Smooth muscle cell (in vitro differentiated cells): ENCODE results near the gene CDKN2AIP. TPM values are rescaled to one million over a fixed set of nuclear protein-coding genes. Genes with fewer than 3 reads are reported as not detected.
A peak's percentile ranks its signal among the peaks of the same experiment; 100 is the strongest.

Experiments
- DNase-seq: peaks from one replicate; lab custom pipeline; 2025; ENCODE audit not compliant: unreplicated experiment; lab: John Stamatoyannopoulos, UW
- H2AFZ ChIP-seq: fragments of 200-600 bp; sonication (generic); 2 replicates; pipeline ENCODE4 v1.6.0; 2016; ENCODE audit warnings: antibody characterized with exemption, low read depth, mild to moderate bottlenecking
- H3F3A ChIP-seq: fragments of 200-600 bp; sonication (generic); 2 replicates; pipeline ENCODE4 v1.6.0; 2017; ENCODE audit warnings: antibody characterized with exemption, low read depth
- H3K27ac ChIP-seq: fragments of 200-600 bp; sonication (generic); 2 replicates; pipeline ENCODE4 v1.5.1; 2016; ENCODE audit warnings: low read depth, mild to moderate bottlenecking
- H3K27me3 ChIP-seq: fragments of 200-600 bp; sonication (generic); 2 replicates; pipeline ENCODE4 v1.6.1; 2016; ENCODE audit warnings: low read depth, mild to moderate bottlenecking
- H3K36me3 ChIP-seq: fragments of 200-600 bp; sonication (generic); 2 replicates; pipeline ENCODE4 v1.5.1; 2016; ENCODE audit warnings: low read depth
- H3K4me1 ChIP-seq: fragments of 200-600 bp; sonication (generic); 2 replicates; pipeline ENCODE4 v1.5.1; 2016; ENCODE audit warnings: low read depth
- H3K4me2 ChIP-seq: fragments of 200-600 bp; sonication (generic); 2 replicates; pipeline ENCODE4 v1.6.0; 2016; ENCODE audit warnings: mild to moderate bottlenecking
- H3K4me3 ChIP-seq: fragments of 200-600 bp; sonication (generic); 2 replicates; pipeline ENCODE4 v1.5.1; 2016; ENCODE audit warnings: mild to moderate bottlenecking
- H3K79me2 ChIP-seq: fragments of 200-600 bp; sonication (generic); 2 replicates; pipeline ENCODE4 v1.6.0; 2016; ENCODE audit warnings: low read depth, mild to moderate bottlenecking
- H3K9ac ChIP-seq: fragments of 200-600 bp; sonication (generic); 2 replicates; pipeline ENCODE4 v1.6.0; 2016; ENCODE audit warnings: low read depth
- H3K9me3 ChIP-seq: fragments of 200-600 bp; sonication (generic); replicated peaks from 2 replicates; pipeline ENCODE4 v1.5.1; 2016; ENCODE audit warnings: low read depth
- H4K20me1 ChIP-seq: fragments of 200-600 bp; sonication (generic); 2 replicates; pipeline ENCODE4 v1.6.0; 2016; ENCODE audit warnings: low read depth
- WGBS: methylation state at CpG from one replicate; pipeline ENCODE4 v1.1.7; 2016; ENCODE audit warnings: low lambda C conversion rate; 5-methylcytosine and 5-hydroxymethylcytosine counted together
- polyA plus RNA-seq: library from polyadenylated mRNA; unstranded; fragments of >200 nt; fragmentation: Nextera tagmentation; extraction: Ambion mirVana; gene quantifications from 2 replicates; pipeline ENCODE4 v1.2.1, GENCODE V29; 2016
- total RNA-seq: library from RNA; depleted of rRNA; stranded (reverse); fragments of >200 nt; gene quantifications from 2 replicates; pipeline ENCODE4 v1.2.3, GENCODE V29; 2014
- TF ChIP-seq, protein P1 (sequence below): fragments of 200-600 bp; sonication (generic); IDR thresholded peaks from 2 replicates; pipeline ENCODE4 v1.5.1; 2017; ENCODE audit warnings: borderline replicate concordance, mild to moderate bottlenecking, antibody characterized with exemption; ENCODE audit not compliant: insufficient read depth, poor library complexity, severe bottlenecking

The CDKN2AIP gene
- total RNA-seq (27.2 and 32.1 TPM in 2 replicates), polyA plus RNA-seq (12.4 and 13.0 TPM in 2 replicates)

- H3F3A ChIP-seq = peaks cover 20% of the 10 kb centered on the region
- H3K9ac ChIP-seq = peak within 1 kb of the TSS; percentile 89
- peaks cover 33% of the 10 kb centered on the region for H3K79me2 ChIP-seq
- no peaks in the 10 kb centered on the region for H3K27me3 ChIP-seq
- peak within 1 kb of the TSS; percentile 96 for H3K4me2 ChIP-seq
- H3K9me3 ChIP-seq = no peaks in the 10 kb centered on the region
- H3K4me1 ChIP-seq = peaks cover 30% of the 10 kb centered on the region
- TF ChIP-seq, protein P1, sequence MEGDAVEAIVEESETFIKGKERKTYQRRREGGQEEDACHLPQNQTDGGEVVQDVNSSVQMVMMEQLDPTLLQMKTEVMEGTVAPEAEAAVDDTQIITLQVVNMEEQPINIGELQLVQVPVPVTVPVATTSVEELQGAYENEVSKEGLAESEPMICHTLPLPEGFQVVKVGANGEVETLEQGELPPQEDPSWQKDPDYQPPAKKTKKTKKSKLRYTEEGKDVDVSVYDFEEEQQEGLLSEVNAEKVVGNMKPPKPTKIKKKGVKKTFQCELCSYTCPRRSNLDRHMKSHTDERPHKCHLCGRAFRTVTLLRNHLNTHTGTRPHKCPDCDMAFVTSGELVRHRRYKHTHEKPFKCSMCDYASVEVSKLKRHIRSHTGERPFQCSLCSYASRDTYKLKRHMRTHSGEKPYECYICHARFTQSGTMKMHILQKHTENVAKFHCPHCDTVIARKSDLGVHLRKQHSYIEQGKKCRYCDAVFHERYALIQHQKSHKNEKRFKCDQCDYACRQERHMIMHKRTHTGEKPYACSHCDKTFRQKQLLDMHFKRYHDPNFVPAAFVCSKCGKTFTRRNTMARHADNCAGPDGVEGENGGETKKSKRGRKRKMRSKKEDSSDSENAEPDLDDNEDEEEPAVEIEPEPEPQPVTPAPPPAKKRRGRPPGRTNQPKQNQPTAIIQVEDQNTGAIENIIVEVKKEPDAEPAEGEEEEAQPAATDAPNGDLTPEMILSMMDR = peak; percentile 12
- H4K20me1 ChIP-seq = peaks cover 37% of the 10 kb centered on the region
- peak; percentile 77 for DNase-seq
- peak within 1 kb of the TSS; percentile 90 for H3K27ac ChIP-seq
- peak within 1 kb of the TSS; percentile 87 for H3K4me3 ChIP-seq
- H3K36me3 ChIP-seq = peaks cover 16% of the 10 kb centered on the region
- peak within 1 kb of the TSS; percentile 15 for H2AFZ ChIP-seq
- 2% methylated on average over 85 of the region's 109 CpGs for WGBS
These were observed at the start of gene CDKN2AIP for GRCh38 chr4:183444214-183445096. Gene CDKN2AIP (plus strand): TSS chr4:183444636. CDS start chr4:183444798, 162 bp downstream.

DNA sequence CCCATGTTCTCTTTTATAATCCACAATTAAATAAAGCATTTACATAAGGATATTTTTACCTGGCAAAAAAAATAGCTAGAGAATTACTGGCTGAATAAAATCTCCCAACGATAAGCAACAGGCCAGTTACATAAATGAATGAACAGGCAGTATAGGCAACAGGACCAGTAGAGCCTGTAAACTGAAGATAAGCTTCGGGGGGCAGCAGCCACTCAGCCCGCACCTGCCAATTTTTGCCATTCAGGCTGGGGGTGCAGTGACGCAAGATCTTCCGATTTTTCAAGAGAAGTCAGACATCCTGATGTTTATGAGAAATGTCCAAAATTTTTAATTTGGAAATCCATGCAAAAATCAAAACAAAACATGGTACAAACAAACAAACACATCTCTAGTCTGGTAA lies 49.0 kb upstream of the CDKN2AIP start:
- Histone ChIP-seq H4K20me1 (no peaks in the 10 kb centered on the region), H3K36me3 (no peaks in the 10 kb centered on the region), H3K4me2 (no peak overlapping the region), H3F3A (no peaks in the 10 kb centered on the region), H3K27me3 (peaks cover 29% of the 10 kb centered on the region), H3K79me2 (no peaks in the 10 kb centered on the region), H3K9ac (no peak overlapping the region), H2AFZ (no peak overlapping the region), H3K9me3 (no peaks in the 10 kb centered on the region), H3K27ac (no peak overlapping the region), H3K4me1 (peaks cover 3% of the 10 kb centered on the region), H3K4me3 (no peak overlapping the region)
- DNase-seq = no peak
- 93% methylated on average over 5 of the region's 5 CpGs for WGBS
- TF ChIP-seq, protein P1 = no peak

DNA sequence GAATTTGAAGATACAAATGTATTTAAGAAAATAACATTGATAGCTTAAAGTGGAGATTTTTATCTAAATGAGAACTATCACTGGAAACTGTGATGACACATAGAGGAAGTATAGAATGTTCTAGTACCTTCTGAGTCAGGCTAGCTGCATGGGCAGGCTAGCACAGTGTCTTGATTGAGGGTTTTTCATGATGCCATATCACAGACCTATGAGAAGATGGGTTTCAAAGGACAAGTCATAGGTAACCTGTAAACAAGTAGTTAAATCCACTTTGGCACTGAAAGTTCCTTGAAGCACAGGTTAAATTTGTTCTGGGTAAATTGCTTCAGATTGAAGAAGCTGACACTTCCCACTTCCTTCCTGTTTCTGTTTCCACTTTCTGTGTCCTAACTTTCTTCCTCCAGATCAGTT lies 48.2 kb upstream of the CDKN2AIP start:
- Histone ChIP-seq H2AFZ (no peak overlapping the region), H3K4me3 (no peak overlapping the region), H3K27me3 (peaks cover 22% of the 10 kb centered on the region), H3K4me2 (no peak overlapping the region), H4K20me1 (no peaks in the 10 kb centered on the region), H3K9ac (no peak overlapping the region), H3K79me2 (no peaks in the 10 kb centered on the region), H3K36me3 (no peaks in the 10 kb centered on the region), H3K27ac (no peak overlapping the region), H3K9me3 (no peaks in the 10 kb centered on the region), H3F3A (no peaks in the 10 kb centered on the region), H3K4me1 (peaks cover 3% of the 10 kb centered on the region)
- TF ChIP-seq, protein P1 = no peak
- no peak for DNase-seq
